Measurements from ENCODE around the gene CLDN34.

The CLDN34 gene

DNA sequence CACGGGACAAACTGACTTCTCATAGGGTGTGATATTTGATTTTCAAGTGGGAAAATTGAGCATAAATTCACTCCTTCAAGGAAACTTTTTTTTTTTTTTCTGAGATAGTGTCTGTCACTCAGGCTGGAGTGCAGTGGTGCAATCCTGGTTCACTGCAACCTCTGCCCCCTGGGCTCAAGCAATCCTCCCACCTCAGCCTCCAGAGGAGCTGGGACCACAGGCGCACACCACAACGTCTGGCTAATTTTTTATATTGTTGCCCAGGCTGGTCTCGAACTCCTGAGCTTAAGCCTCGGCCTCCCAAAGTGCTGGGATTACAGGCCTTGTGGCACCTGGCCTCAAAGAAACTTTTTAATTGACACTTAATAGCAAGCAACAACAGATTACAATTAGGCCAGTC, 13.8 kb downstream of the CLDN34 start:
- DNase-seq (ENCODE audit: low read depth) = no peak

DNA sequence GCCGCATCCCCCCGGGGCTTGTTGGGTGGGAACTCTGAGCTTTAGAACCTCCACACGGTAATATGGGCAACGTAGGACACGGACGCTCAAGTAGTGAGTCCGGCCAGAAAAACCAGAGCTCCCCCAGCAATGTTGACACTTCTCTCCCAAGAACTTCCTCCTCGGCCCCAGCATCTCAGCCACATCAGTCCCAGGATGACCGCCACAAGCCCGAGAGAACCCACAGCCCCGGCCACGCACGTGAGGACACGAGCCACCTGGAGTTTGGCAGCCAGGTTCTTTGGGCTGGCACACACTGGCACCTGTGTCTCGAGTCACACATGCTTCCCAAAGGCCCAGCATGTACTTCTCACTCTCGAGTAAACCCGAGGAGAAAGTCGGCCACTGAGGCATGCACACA, 16.3 kb downstream of the CLDN34 start:
- no peak for DNase-seq (ENCODE audit: low read depth)

DNA sequence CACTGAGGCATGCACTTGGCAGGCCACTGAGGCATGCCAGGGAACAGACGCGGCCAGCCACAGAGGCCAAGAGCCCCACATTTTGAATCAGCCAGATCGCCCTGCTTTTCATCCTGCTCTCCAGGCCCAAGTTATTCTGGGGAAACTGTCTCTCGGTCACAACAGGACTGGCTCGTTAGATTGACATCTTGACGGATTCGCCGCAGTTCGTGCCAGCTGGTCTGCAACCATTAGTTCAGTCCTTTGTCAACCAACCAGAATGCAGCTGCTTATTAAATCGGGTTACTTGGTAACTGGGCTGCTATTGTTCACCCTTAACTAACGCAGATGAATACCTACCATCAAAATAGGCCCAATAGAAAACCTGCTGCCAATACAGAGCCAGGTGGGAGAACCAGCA, 16.7 kb downstream of the CLDN34 start:
- no peak for DNase-seq (ENCODE audit: low read depth)

DNA sequence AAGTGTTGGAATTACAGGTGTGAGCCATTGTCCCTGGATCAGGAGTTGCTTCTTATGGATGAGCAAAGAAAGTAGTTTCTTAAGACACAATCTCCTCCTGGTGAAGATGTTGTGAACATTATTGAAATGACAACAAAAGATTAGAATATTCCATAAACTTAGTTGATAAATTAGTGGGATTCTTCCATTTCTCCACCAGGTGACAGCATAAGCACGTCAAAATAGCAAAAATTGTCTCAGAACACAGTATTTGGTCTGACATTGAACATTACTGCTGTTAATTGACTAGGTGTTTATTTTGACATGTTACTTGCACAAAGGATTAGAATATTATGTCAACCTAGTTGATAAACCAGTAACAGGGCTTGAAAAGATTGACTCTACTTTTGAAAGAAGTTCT, 21.6 kb downstream of the CLDN34 start:
- no peak for DNase-seq (ENCODE audit: low read depth)

DNA sequence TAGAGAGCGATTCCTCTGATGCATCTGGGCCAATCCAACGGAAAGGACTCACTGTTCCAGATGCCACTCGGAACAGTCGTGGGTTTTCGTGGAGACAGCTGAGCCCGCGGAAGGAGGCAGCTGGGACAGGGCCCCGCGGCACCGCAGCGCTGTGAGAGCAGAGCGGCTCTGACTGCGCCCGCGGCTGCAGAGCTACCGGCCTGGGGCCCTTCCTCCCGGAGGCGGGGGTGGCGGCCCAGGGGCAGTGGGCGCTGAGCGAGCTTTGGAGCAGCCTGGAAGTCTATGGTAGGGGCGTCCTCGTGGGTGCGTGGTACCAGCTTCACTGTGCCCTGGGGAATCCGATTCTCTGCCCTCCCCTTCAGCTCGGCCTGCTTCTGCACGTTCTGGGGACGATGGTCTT, 24.9 kb downstream of the CLDN34 start:
- DNase-seq (ENCODE audit: low read depth) = no peak

DNA sequence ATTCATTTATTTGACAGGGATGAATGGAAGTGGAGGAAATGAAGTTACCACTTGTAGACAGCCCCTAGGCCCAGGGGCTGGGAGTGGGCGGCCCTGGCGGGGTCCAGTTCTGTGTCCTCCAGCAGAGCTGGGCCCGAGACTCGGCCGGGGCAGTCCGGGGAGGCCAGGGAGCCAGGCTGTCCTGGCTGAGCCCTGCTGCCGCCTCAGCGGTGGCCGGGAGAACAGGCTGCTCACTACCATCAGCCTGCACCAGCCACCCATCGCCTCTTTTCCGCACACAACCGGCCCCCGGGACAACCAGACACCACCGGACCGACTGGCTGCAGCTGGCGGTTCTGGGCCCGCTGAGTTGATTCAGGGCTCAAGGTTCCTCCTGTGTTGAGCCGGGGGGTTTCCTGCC, 25.6 kb downstream of the CLDN34 start:
- no peak for DNase-seq (ENCODE audit: low read depth)

DNA sequence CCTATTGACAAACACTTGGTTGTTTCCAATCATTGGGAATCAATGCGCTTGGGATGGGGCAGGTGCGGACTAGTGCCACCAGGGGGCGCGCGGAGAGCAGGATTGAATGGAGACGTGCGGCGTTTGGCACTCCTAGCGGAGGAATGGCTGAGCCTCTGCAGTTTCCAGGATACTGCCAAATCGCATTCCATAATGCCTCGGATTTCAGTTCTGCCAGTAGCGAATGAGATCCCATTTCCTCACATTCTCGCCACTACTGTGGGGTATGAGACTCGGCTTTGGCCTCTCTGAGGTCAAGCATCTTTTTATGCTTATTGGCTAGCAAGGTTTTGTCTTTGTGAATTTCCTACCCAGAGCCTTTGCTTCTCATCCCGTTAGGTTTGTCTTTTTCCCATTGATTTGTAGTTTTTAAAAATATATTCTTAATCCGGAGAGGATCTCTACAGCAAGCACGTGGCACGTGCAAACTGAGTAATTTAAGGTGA, 28.7 kb downstream of the CLDN34 start:
- peak; percentile 63 for DNase-seq (ENCODE audit: low read depth)

DNA sequence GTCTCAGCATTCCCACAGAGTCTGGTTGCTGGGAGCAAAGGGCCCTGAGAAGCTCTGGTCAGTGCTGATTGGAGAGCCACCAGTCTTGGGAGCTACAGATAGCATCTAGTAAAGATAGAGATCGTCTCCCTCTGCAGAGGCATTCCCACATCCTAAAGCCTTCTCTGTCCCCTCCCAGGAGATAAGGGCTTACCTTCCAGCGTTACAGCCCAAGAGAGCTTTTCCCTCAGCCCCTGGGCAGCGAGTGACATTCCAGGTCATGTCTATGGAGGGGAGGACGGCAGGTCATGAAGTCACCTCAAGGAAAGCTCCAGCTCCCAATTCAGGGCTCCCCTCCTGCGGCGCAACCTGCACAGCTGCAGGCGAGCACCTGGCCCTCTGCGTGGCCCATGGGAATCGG, 29.9 kb downstream of the CLDN34 start:
- DNase-seq (ENCODE audit: low read depth) = no peak

DNA sequence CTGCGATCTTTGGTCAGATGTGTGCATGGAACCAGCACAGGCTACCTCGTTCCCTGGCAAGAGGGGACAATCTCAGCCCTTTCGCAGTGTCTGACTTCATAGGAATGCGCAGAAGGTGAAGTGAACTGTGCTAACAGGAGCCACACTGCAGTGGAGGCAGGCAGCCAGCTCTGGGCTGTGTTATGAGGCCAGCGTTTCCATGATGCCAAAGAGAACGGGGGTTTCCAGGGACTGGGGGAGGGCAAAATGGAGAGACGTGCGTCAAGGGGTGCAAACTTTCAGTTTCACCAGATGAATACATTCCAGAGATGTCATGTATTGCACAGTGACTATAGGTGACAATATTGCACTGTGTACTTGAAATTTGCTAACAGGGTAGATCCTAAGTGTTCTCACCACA, 30.4 kb downstream of the CLDN34 start:
- no peak for DNase-seq (ENCODE audit: low read depth)

DNA sequence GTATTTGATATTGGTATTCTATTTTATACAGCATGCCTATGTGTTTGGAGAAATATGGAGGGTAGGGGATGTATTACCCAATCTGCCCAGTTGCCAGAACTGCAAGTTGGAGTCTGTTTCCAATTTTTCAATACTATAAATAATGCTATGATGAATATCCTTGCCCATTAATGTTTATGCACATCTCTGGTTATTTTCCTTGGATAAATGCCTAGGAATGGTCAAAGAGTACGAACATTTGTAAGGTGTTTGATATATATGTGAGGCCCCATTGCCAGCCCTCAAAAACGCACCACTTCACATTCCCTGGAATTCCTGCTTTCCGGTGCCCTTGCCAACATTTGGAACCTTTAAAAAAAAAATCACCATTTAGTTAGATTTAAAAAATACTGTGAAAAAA, 34.3 kb downstream of the CLDN34 start:
- no peak for DNase-seq (ENCODE audit: low read depth)

DNA sequence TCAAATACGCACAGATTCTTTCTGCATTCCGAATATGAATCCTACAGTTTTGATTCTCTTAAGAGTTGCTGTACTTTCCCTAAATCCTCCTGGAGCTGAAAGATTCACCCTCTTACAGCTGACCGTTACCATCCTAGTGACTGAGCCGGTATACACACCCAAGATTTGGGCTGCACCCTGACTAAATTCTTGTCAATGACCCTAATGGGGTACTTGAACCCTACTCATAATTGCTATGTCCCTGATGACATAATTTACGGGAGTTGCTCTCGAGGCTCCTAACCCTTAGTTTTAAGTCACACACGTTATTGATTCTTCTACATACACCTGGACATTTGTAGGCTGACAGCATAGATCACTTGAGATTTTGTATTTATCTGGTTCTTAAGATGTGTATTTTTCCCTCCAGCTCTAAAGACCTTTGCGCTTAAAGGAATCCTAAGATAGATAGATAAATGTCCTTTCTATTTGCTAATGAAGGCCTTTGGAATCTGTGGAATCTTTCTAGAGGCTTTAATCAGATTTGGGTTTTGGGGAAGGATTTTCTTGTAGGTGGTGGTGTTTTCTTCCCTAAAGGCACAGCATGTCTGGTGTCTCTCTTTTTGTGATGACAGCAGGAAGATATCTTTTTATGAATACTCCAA, 37.8 kb downstream of the CLDN34 start:
- no peak for DNase-seq (ENCODE audit: low read depth)

DNA sequence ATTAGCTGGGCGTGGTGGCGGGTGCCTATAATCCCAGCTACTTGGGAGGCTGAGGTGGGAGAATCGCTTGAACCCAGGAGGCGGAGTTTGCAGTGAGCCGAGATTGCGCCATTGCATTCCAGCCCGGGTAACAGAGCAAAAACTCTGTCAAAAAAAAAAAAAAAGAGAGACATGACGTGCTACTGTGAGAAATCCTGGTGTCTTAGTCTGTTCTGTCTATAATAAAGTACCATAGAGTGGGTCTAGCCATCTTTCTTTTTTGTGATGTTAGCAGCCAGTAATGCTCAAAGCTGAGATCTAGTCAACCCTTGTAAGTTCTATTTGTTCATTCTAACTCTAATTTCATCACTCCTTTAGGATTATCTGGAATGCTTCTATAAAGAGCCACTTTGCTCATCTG, 38.9 kb downstream of the CLDN34 start:
- DNase-seq (ENCODE audit: low read depth) = no peak

DNA sequence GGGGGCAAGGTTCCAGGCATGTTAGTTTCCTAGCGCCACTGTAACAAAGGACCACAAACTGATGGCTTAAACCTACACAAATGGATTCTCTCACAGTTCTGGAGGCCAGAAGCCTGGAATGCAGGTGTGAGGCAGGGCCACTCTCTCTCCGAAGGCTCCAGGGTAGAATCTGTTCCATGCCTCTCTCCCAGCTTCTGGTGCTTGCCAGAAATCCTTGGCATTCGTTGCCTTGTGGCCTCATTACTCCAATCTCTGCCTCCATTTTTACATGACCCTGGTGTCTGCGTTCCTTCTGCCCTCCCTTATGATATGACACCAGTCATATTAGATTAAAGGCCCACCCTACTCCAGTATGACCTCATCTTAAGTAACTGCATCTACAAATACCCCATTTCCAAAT, 39.6 kb downstream of the CLDN34 start:
- no peak for DNase-seq (ENCODE audit: low read depth)

DNA sequence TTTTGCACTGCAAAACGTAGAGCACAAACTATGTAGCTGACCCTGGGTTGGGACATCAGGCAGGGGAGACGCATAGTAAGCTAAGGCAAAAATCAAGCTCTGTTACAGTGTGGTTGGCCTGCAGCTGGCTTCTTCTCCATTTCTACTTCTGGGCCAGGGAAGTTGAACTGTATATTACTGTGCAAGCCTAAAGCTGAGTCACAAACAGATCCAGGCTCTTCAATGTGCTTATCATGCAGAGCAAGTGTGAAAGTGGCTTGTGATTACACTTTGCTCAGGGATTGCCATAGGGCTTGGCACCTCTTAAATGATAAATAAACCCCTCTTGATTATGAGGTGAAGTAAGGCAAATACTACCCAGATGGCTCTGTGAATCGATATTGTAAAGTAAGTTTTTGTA, 40.5 kb downstream of the CLDN34 start:
- no peak for DNase-seq (ENCODE audit: low read depth)

DNA sequence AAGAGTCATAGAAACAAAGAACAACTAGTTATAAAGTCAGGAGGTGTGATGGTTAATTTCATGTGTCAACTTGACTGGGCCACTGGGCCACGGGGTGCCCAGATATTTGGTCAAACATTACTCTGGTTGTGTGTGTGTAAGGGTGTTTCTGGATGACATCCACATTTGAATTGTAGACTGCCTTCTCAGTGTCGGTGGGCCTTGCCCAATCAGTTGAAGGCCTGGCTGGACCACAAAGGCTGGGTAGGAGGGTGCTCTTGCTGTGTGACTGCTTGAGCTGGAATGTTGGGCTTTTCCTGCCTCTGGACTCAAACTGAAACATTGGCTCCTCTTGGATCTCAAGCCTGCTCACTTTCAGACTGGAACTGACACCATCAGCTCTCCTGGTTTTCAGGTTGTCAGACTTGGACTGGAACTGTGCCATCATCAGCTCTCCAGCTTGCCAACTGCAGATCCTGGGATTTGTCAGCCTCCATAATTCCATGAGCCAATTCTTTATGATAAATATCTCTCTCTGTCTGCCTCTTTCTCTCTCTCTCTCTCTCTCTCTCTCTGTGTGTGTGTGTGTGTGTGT, 41.4 kb downstream of the CLDN34 start:
- DNase-seq (ENCODE audit: low read depth) = no peak

DNA sequence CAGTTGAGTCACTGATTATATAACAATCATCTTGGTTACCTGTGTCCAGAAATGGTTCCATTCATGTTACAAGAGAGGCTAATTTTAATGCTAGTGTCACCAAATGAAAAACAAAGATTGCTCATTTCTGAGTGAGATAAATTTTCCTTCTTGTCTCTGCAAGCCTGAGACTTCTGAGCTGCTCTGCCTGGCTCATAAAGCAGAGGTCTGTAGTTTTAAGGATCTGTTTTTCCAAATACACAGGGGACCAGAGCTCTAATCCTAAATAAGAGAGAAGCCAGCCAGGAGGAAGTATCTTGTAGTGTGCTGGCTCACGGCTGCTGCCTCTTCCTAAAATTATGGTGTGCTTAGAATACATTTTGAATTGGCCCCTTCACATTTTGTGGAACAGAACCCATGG, 42.6 kb downstream of the CLDN34 start:
- DNase-seq (ENCODE audit: low read depth) = no peak

DNA sequence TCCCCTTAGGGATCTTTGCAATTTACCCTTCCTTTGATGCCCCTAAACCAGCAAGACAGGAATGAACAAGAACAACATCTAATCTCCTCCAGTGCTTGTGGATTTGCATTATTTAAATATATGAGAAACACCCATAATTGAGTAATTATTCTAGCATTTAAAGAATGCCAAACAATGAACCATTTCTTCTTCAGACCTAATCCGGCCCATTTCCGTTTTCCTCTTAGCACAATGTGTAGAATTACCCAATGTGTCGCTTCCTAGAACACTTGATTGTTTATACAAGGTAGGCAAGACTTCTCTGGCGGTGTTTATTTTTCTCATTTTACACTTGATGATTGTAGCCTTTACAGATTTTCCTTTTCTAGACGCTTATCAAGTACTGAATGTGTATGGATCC, 43.5 kb downstream of the CLDN34 start:
- DNase-seq (ENCODE audit: low read depth) = no peak

DNA sequence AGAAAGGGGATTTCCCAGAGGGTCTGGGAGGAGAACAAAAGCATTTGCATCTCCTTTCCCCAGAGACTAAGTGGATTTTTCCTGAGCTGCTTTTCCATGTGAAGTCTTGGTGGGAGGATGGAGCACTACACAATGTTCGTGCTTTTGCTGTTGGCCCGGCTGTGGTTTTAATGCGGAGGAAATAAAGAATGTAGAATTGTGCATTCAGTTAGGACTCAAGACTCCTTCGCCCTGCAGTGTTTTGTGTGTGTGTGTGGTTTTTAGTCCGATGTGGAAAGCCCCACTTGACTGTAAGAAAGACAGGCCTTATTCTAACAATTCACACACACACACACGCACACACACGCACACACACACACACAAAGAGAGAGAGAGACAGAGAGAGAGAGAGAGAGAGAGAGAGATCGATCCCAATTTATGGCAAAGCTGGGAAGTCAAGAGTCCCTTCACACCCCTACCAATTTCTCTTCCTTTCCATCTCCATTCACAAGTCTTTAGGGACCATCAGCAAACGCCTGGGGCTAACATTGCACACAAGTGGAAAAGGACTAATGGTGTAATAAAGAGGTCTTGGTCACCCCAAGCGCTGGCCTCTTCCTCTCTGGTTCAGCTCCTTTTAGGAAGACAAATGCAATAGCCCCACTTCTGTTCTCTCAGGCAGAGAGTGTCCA, 44.2 kb downstream of the CLDN34 start:
- no peak for DNase-seq (ENCODE audit: low read depth)

DNA sequence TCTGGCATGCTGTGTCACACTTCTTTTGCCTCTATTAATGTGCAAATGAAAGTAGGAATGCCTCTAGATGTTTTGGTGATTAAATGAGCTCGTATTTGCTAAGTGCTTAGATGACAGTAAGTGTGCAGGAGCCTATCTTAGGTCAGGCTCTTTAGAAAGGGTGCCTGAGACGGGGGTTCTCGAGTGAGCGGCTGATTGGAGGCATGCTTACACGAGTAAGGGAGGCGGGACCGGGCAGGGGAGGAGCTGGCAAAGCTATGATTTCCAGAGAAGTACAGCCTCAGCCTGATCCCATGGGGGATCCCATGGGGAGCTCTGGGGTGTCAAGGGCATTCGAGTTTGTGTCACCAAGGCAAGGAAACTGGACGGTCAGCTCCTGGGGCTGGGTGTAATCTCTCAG, 44.8 kb downstream of the CLDN34 start:
- DNase-seq (ENCODE audit: low read depth) = no peak

DNA sequence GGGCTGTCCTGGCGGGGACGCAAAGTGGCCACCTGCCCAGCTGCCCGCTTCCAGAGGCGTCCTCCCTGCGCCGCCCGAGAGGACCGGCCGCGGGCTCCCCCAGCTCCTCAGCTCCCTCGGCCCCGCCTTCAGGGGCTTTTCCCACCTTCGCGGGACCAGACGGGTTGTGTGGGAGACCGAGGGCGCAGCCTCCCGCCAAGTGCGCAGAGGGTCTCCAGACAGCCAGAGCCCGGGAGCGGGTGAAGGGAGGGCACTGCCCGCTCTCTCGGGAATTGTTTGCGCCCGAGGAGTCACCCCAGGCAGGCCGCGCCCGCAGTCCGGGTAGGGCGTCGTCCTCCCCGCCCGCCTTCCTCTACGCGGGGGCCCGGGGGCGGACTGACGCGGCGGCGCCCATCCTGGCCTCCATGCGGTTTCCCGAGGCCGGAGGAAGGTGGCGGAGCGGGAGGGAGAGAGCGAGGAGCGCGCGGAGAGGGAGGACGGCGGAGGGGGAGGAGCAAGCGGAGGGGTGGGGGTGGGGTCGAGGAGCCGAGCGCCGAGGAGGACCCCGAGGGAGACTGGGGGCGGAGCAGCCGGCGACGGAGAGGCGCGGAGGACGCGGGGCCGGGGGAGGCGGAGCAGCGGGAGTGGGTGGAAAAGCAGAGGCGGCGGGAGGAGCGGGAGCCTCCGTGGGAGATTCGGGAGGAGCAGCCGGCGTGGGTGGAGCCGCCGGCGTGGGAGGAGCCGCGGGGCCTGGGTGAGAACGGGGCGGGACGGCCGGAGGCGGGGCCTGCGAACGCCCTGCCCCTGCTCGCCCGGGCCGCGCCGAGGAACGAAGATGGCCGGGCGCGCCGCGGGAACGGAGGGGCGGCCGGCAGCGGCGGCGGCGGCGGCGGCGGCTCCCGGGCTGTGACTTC, 47.5 kb downstream of the CLDN34 start:
- peak; percentile 69 for DNase-seq (ENCODE audit: low read depth)

DNA sequence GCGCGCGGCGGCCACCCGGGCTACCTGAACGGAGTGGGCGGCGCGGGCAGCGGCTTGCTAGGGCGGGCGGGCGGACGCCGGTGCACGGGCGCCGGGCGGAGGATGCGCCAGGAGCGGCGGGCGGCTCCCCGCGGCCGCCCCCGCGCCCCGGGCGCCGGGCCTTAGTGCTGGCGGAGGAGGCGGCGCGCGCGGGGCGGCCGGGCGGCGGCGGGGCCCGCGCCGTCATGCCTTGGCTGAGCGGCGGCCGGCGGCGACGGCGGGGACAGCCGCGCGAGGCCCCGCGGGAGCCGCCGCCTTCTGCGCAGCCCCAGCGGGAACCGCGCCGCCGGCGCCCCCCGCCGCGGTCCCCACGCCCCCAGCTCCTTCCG, 48.2 kb downstream of the CLDN34 start:
- no peak for DNase-seq (ENCODE audit: low read depth)

DNA sequence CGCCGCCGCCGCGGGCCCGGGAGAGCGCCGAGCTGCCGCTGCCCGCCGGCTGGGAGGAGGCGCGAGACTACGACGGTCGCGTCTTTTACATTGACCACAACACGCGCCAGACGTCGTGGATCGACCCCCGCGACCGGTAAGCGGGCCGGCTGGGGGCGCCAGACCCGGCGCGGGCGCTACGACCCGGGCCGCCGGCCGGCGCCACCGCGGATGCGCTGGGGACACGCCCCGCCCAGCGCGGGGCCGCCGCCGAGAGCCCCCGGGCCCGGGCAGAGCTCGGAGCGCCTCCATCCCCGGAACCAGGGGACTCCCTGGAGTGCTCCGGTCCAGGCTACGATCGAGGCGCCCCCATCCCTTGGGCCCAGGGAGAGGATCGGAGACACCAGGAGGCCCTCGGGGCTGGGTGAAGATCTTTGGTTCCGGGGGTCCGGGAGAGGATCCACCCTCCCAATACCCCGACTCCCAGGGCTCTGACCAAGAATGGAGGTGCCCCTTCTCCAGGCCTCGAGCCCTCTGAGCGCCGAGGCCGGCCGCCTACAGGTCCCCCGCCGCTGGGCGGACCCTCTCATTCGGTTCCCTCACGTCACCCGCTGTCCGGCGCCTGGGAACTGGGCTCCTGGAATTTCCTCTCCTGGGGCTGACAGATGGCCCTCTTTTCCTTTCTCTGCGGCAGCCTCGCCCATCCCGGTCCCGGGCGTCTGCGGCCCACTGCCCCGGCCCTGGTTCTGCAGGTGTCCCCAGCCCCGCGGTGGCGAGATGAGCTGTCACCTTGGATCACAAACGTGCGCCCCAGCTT, 48.8 kb downstream of the CLDN34 start:
- no peak for DNase-seq (ENCODE audit: low read depth)
